CD4-positive, alpha-beta T cell treated with Interleukin-2 at 100 ng/mL for 4 hours (primary cell): ENCODE measurements around the gene MSANTD7.

Experiments
- DNase-seq: peaks from one replicate; pipeline ENCODE4 v3.0.0-alpha.2; 2020; ENCODE audit warnings: low spot score

MSANTD7 gene

DNA sequence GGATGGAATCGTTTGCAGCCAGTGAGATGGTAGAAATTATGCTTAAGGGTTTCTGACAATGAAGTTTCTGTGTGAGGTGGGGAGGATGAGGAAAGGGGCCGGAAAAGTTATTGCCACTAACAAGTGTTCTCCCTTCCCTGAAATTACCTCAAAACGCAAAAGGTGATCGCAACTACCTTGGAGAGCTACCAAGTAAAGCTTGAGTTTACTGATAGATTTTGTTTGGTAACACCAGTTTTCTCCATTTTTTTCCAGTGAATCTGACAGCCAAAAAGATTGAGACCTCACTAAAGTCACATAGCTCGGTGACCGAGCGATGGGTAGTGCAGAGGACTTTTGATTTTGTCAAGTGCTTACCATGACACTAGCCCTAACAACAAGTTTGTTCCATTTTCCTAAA, 42.1 kb downstream of the MSANTD7 start:
- no peak for DNase-seq

DNA sequence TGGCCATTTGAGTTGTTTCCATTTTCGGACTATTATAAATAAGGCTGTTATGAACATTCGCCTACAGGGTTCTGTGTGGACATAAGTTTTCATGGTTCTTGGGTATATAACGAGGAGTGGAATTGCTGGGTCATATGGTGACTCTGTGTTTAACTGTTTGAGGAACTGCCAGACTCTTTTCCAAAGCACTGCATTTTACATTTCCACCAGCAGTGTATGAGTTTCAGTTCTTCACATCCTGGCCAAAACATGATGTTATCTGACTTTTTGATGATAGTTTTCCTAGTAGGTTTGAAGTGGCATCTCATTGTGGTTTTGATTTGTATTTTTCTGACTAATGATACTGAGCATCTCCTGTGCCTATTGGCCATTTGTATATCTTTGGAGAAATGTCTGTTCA, 46.0 kb downstream of the MSANTD7 start:
- DNase-seq: no peak
